ENCODE measurements around the gene EIF2D. TPM values are rescaled to one million over a fixed set of nuclear protein-coding genes. Genes with fewer than 3 reads are reported as not detected.

The EIF2D gene
- total and polyA plus RNA-seq, 2 of the 13 experiments (the other 11 are each of a cell fraction or from before 2014, with no cell fraction given), result 45.1 to 64.9 TPM

DNA sequence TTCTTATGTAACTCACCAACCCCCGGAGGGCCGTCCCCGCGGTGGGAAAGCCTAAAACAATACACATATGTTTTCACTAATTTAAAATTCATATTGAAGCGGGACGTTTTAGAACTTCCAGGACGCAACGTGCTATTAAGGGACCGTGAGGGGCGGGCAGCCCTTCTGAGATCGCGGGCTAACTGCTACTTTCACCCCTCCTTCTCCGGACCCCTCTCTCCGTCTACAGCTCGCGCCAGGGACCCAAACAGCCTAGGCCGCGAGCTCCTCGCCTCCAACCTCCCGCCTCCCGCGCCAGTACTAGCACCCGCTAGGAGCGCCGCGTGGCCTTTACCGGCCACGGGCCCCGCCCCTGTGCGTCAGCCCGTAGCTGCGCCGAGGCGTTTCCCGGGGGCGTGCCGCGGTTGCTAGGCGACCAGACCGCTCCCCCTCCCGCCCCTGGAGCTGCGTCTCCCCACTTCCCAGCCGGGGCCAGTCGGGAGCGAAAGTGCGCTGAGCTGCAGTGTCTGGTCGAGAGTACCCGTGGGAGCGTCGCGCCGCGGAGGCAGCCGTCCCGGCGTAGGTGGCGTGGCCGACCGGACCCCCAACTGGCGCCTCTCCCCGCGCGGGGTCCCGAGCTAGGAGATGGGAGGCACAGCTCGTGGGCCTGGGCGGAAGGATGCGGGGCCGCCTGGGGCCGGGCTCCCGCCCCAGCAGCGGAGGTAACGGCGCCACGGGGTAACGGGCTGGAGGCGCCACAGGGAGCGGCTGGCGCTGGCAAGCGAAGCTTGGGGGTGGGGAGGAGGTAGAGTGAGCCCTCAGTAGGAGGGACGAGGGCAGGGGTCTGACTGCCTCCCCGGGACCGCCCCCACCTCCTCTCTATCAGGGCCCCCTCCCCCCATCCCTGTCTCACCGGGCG, 23.1 kb upstream of the EIF2D start, which contains the start of gene DYRK3 (continued):
- TF ChIP-seq PAWR (CRISPR knock-in tag; IDR thresholded peaks at IDR 0.05; ENCODE audit: borderline replicate concordance) (0 out of 2 replicates have a peak, but pooled peaks have one; percentile 33), ELF3 (CRISPR knock-in tag; IDR thresholded peaks at IDR 0.05) (peak; percentile 61), IKZF4 (CRISPR knock-in tag; IDR thresholded peaks at IDR 0.05; ENCODE audit: borderline replicate concordance, low read depth, not compliant biosample characterization) (peak; percentile 50), ZNF616 (CRISPR knock-in tag; IDR thresholded peaks at IDR 0.05; ENCODE audit: low read depth) (peak; percentile 70; the same call in 1 of the 2 replicates), MXI1 (IDR thresholded peaks at IDR 0.05; ENCODE audit: borderline replicate concordance, low read depth, low read length) (peak; percentile 98), MEIS1 (CRISPR knock-in tag; IDR thresholded peaks at IDR 0.05; ENCODE audit: borderline replicate concordance) (0 out of 2 replicates have a peak, but pooled peaks have one; percentile 48), ZNF792 (CRISPR knock-in tag; IDR thresholded peaks at IDR 0.05) (peak; percentile 76; the same call in 1 of the 2 replicates), HDAC2 (CRISPR knock-in tag; IDR thresholded peaks at IDR 0.05) (peak; percentile 57), ZNF496 (CRISPR knock-in tag; IDR thresholded peaks at IDR 0.05; ENCODE audit: insufficient replicate concordance) (no peak), GATAD2A (CRISPR knock-in tag; IDR thresholded peaks at IDR 0.05) (no peak; the same call in 1 of the 2 replicates), RFXAP (CRISPR knock-in tag; IDR thresholded peaks at IDR 0.05; ENCODE audit: borderline replicate concordance) (0 out of 2 replicates have a peak, but pooled peaks have one; percentile 13), HHEX (CRISPR knock-in tag; IDR thresholded peaks at IDR 0.05) (no peak), SALL2 (CRISPR knock-in tag; IDR thresholded peaks at IDR 0.05) (peak; percentile 75; the same call in 1 of the 2 replicates), SOX13 (IDR thresholded peaks at IDR 0.05) (no peak), SOX13 (CRISPR knock-in tag; conservative IDR thresholded peaks at IDR 0.05 in 1 of 2, IDR thresholded peaks at IDR 0.05 in 1 of 2) (0 out of 4 replicates have a peak, but pooled peaks of 1 of the 2 experiments have one; percentile 11), POLR2A (IDR thresholded peaks at IDR 0.05; ENCODE audit: insufficient read depth in 1 of 2, low read depth in 2 of 2, low read length in 2 of 2) (peak; percentile 74 to 91), ZNF24 (IDR thresholded peaks at IDR 0.05) (no peak), ZNF367 (CRISPR knock-in tag; IDR thresholded peaks at IDR 0.05; ENCODE audit: borderline replicate concordance) (0 out of 2 replicates have a peak, but pooled peaks have one; percentile 14), PRDM4 (CRISPR knock-in tag; IDR thresholded peaks at IDR 0.05; ENCODE audit: borderline replicate concordance) (no peak), NAIF1 (CRISPR knock-in tag; IDR thresholded peaks at IDR 0.05; ENCODE audit: borderline replicate concordance) (peak; percentile 74; the same call in 1 of the 2 replicates), BORCS8-MEF2B (CRISPR knock-in tag; IDR thresholded peaks at IDR 0.05) (peak; percentile 60; the same call in 1 of the 2 replicates), ZBTB14 (CRISPR knock-in tag; IDR thresholded peaks at IDR 0.05) (no peak), CHCHD3 (CRISPR knock-in tag; IDR thresholded peaks at IDR 0.05) (no peak), ZNF292 (CRISPR knock-in tag; IDR thresholded peaks at IDR 0.05; ENCODE audit: borderline replicate concordance, low read depth) (0 out of 2 replicates have a peak, but pooled peaks have one; percentile 30)
- TF ChIP-seq, protein P1, sequence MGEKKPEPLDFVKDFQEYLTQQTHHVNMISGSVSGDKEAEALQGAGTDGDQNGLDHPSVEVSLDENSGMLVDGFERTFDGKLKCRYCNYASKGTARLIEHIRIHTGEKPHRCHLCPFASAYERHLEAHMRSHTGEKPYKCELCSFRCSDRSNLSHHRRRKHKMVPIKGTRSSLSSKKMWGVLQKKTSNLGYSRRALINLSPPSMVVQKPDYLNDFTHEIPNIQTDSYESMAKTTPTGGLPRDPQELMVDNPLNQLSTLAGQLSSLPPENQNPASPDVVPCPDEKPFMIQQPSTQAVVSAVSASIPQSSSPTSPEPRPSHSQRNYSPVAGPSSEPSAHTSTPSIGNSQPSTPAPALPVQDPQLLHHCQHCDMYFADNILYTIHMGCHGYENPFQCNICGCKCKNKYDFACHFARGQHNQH (CRISPR knock-in tag; IDR thresholded peaks at IDR 0.05), result peak; percentile 64
